ENCODE measurements around the gene FGFBP1.

Gene FGFBP1

GRCh38 chr4:15963001-15963451 lies 24.5 kb upstream of the FGFBP1 start, which contains the start of gene FGFBP2:
Gene FGFBP2 (minus strand): TSS chr4:15963175. CDS start chr4:15963129, 46 bp downstream.
- H3K27ac ChIP-seq (replicated peaks; ENCODE audit: low read length) = no peak within 1 kb of the TSS
- no peak within 1 kb of the TSS for H2BK12ac ChIP-seq (ENCODE audit: low read length)
- no peak within 1 kb of the TSS for H4K91ac ChIP-seq (ENCODE audit: low read depth, low read length, poor library complexity)
- peaks cover 3 to 5% of the 10 kb centered on the region in 2 donors for H3K9me3 ChIP-seq (replicated peaks in 1 of 2; ENCODE audit: control insufficient read depth in 2 of 2, insufficient read depth in 1 of 2, low read depth in 1 of 2, low read length in 2 of 2)
- peaks cover 0 to 2% of the 10 kb centered on the region in 2 donors for H3K36me3 ChIP-seq (replicated peaks in 1 of 2; ENCODE audit: control insufficient read depth in 2 of 2, insufficient read depth in 2 of 2, low read length in 2 of 2)
- H3K23ac ChIP-seq (ENCODE audit: low read depth, low read length, poor library complexity) = no peak within 1 kb of the TSS
- DNase-seq (ENCODE audit: low spot score) = no peak
- H3K4ac ChIP-seq (ENCODE audit: low read length) = no peak within 1 kb of the TSS
- H3K9ac ChIP-seq (ENCODE audit: low read depth, low read length, poor library complexity) = no peak within 1 kb of the TSS
- H3K4me1 ChIP-seq (ENCODE audit: control insufficient read depth in 2 of 2, insufficient read depth in 1 of 2, low read depth in 1 of 2, low read length in 2 of 2) = no peaks in the 10 kb centered on the region
- no peak within 1 kb of the TSS for H2BK15ac ChIP-seq (ENCODE audit: low read length)
- H3K4me2 ChIP-seq (ENCODE audit: insufficient read depth, low read length, poor library complexity, severe bottlenecking) = no peak within 1 kb of the TSS
- no CpG with 5 or more reads among the region's 9 CpGs for WGBS, 2 donors (ENCODE audit: extremely low coverage in 2 of 2, insufficient read length in 2 of 2, insufficient replicate concordance in 1 of 2)
- H2AFZ ChIP-seq (ENCODE audit: low read length) = peak within 1 kb of the TSS; percentile 65
- H2BK120ac ChIP-seq (ENCODE audit: low read depth, low read length) = no peak within 1 kb of the TSS
- no peak within 1 kb of the TSS for H3K14ac ChIP-seq (ENCODE audit: low read length)
- no peaks in the 10 kb centered on the region for H3K79me1 ChIP-seq (ENCODE audit: low read depth, low read length)
- H2AK5ac ChIP-seq (ENCODE audit: low read depth, low read length) = peak within 1 kb of the TSS; percentile 21
- H2BK5ac ChIP-seq (ENCODE audit: low read length) = no peak within 1 kb of the TSS
- no peak within 1 kb of the TSS for H4K8ac ChIP-seq (ENCODE audit: low read depth, low read length)
- H3K18ac ChIP-seq (ENCODE audit: low read length) = peak within 1 kb of the TSS; percentile 1
- no peak within 1 kb of the TSS for H3K4me3 ChIP-seq (ENCODE audit: low read length in 2 of 2)
- H3K27me3 ChIP-seq (ENCODE audit: control insufficient read depth in 3 of 3, insufficient read depth in 3 of 3, low read depth in 1 of 3, low read length in 3 of 3) = peaks cover 0 to 4% (median 0%) of the 10 kb centered on the region in 3 experiments

- Histone ChIP-seq H3K9me3 (replicated peaks in 1 of 2; ENCODE audit: control insufficient read depth in 2 of 2, insufficient read depth in 1 of 2, low read depth in 1 of 2, low read length in 2 of 2) (peaks cover 3 to 5% of the 10 kb centered on the region in 2 donors), H3K14ac (ENCODE audit: low read length) (no peak overlapping the region), H3K79me1 (ENCODE audit: low read depth, low read length) (no peaks in the 10 kb centered on the region), H3K18ac (ENCODE audit: low read length) (no peak overlapping the region), H2BK12ac (ENCODE audit: low read length) (no peak overlapping the region), H3K4ac (ENCODE audit: low read length) (no peak overlapping the region), H2AFZ (ENCODE audit: low read length) (no peak overlapping the region), H2BK120ac (ENCODE audit: low read depth, low read length) (no peak overlapping the region), H3K4me1 (ENCODE audit: control insufficient read depth in 2 of 2, insufficient read depth in 1 of 2, low read depth in 1 of 2, low read length in 2 of 2) (no peaks in the 10 kb centered on the region), H3K27ac (replicated peaks; ENCODE audit: low read length) (no peak overlapping the region), H4K91ac (ENCODE audit: low read depth, low read length, poor library complexity) (no peak overlapping the region), H2AK5ac (ENCODE audit: low read depth, low read length) (no peak overlapping the region), H3K4me2 (ENCODE audit: insufficient read depth, low read length, poor library complexity, severe bottlenecking) (no peak overlapping the region), H3K23ac (ENCODE audit: low read depth, low read length, poor library complexity) (no peak overlapping the region), H3K9ac (ENCODE audit: low read depth, low read length, poor library complexity) (no peak overlapping the region), H3K36me3 (replicated peaks in 1 of 2; ENCODE audit: control insufficient read depth in 2 of 2, insufficient read depth in 2 of 2, low read length in 2 of 2) (no peaks in the 10 kb centered on the region), H3K4me3 (ENCODE audit: low read length in 2 of 2) (no peak overlapping the region), H2BK15ac (ENCODE audit: low read length) (no peak overlapping the region), H2BK5ac (ENCODE audit: low read length) (no peak overlapping the region), H4K8ac (ENCODE audit: low read depth, low read length) (no peak overlapping the region), H3K27me3 (ENCODE audit: control insufficient read depth in 3 of 3, insufficient read depth in 3 of 3, low read depth in 1 of 3, low read length in 3 of 3) (peaks cover 0 to 4% (median 0%) of the 10 kb centered on the region in 3 experiments)
- DNase-seq (ENCODE audit: low spot score) = no peak
- no CpG with 5 or more reads among the region's 16 CpGs for WGBS, 2 donors (ENCODE audit: extremely low coverage in 2 of 2, insufficient read length in 2 of 2, insufficient replicate concordance in 1 of 2)
Measured at GRCh38 chr4:15961781-15962510, 23.4 kb upstream of the FGFBP1 start.

GRCh38 chr4:15958562-15958961 lies 20.0 kb upstream of the FGFBP1 start:
- Histone ChIP-seq H2BK15ac (ENCODE audit: low read length) (no peak overlapping the region), H4K91ac (ENCODE audit: low read depth, low read length, poor library complexity) (no peak overlapping the region), H3K4me1 (ENCODE audit: control insufficient read depth in 2 of 2, insufficient read depth in 1 of 2, low read depth in 1 of 2, low read length in 2 of 2) (no peaks in the 10 kb centered on the region), H3K23ac (ENCODE audit: low read depth, low read length, poor library complexity) (no peak overlapping the region), H3K4me3 (ENCODE audit: low read length in 2 of 2) (no peak overlapping the region), H2BK120ac (ENCODE audit: low read depth, low read length) (no peak overlapping the region), H3K27ac (replicated peaks; ENCODE audit: low read length) (no peak overlapping the region), H2AFZ (ENCODE audit: low read length) (no peak overlapping the region), H2BK12ac (ENCODE audit: low read length) (no peak overlapping the region), H3K9ac (ENCODE audit: low read depth, low read length, poor library complexity) (no peak overlapping the region), H2BK5ac (ENCODE audit: low read length) (no peak overlapping the region), H4K8ac (ENCODE audit: low read depth, low read length) (no peak overlapping the region), H3K27me3 (ENCODE audit: control insufficient read depth in 3 of 3, insufficient read depth in 3 of 3, low read depth in 1 of 3, low read length in 3 of 3) (peaks cover 0 to 4% (median 0%) of the 10 kb centered on the region in 3 experiments), H3K4ac (ENCODE audit: low read length) (no peak overlapping the region), H3K79me1 (ENCODE audit: low read depth, low read length) (no peaks in the 10 kb centered on the region), H3K4me2 (ENCODE audit: insufficient read depth, low read length, poor library complexity, severe bottlenecking) (no peak overlapping the region), H2AK5ac (ENCODE audit: low read depth, low read length) (no peak overlapping the region), H3K36me3 (replicated peaks in 1 of 2; ENCODE audit: control insufficient read depth in 2 of 2, insufficient read depth in 2 of 2, low read length in 2 of 2) (no peaks in the 10 kb centered on the region), H3K18ac (ENCODE audit: low read length) (no peak overlapping the region), H3K9me3 (replicated peaks in 1 of 2; ENCODE audit: control insufficient read depth in 2 of 2, insufficient read depth in 1 of 2, low read depth in 1 of 2, low read length in 2 of 2) (no peaks in the 10 kb centered on the region), H3K14ac (ENCODE audit: low read length) (no peak overlapping the region)
- no CpG with 5 or more reads among the region's 2 CpGs for WGBS, 2 donors (ENCODE audit: extremely low coverage in 2 of 2, insufficient read length in 2 of 2, insufficient replicate concordance in 1 of 2)
- no peak for DNase-seq (ENCODE audit: low spot score)

- Histone ChIP-seq H3K27me3 (ENCODE audit: control insufficient read depth in 3 of 3, insufficient read depth in 3 of 3, low read depth in 1 of 3, low read length in 3 of 3) (no peaks in the 10 kb centered on the region), H4K91ac (ENCODE audit: low read depth, low read length, poor library complexity) (no peak overlapping the region), H3K9ac (ENCODE audit: low read depth, low read length, poor library complexity) (no peak overlapping the region), H2BK15ac (ENCODE audit: low read length) (no peak overlapping the region), H3K18ac (ENCODE audit: low read length) (no peak overlapping the region), H3K4ac (ENCODE audit: low read length) (no peak overlapping the region), H2BK12ac (ENCODE audit: low read length) (no peak overlapping the region), H3K36me3 (replicated peaks in 1 of 2; ENCODE audit: control insufficient read depth in 2 of 2, insufficient read depth in 2 of 2, low read length in 2 of 2) (no peaks in the 10 kb centered on the region), H2BK120ac (ENCODE audit: low read depth, low read length) (no peak overlapping the region), H3K14ac (ENCODE audit: low read length) (no peak overlapping the region), H3K4me2 (ENCODE audit: insufficient read depth, low read length, poor library complexity, severe bottlenecking) (no peak overlapping the region), H3K4me1 (ENCODE audit: control insufficient read depth in 2 of 2, insufficient read depth in 1 of 2, low read depth in 1 of 2, low read length in 2 of 2) (no peaks in the 10 kb centered on the region), H2BK5ac (ENCODE audit: low read length) (no peak overlapping the region), H3K9me3 (replicated peaks in 1 of 2; ENCODE audit: control insufficient read depth in 2 of 2, insufficient read depth in 1 of 2, low read depth in 1 of 2, low read length in 2 of 2) (no peaks in the 10 kb centered on the region), H3K4me3 (ENCODE audit: low read length in 2 of 2) (no peak overlapping the region), H3K27ac (replicated peaks; ENCODE audit: low read length) (no peak overlapping the region), H4K8ac (ENCODE audit: low read depth, low read length) (no peak overlapping the region), H2AK5ac (ENCODE audit: low read depth, low read length) (no peak overlapping the region), H3K23ac (ENCODE audit: low read depth, low read length, poor library complexity) (no peak overlapping the region), H2AFZ (ENCODE audit: low read length) (no peak overlapping the region), H3K79me1 (ENCODE audit: low read depth, low read length) (no peaks in the 10 kb centered on the region)
- WGBS, 2 donors (ENCODE audit: extremely low coverage in 2 of 2, insufficient read length in 2 of 2, insufficient replicate concordance in 1 of 2) = no CpG with 5 or more reads among the region's 9 CpGs
- peak; percentile 78 for DNase-seq (ENCODE audit: low spot score)
Measured at GRCh38 chr4:15956179-15956850, 17.8 kb upstream of the FGFBP1 start.
